Hepatocyte (in vitro differentiated cells): ENCODE results near the gene DYRK1A. TPM values are rescaled to one million over a fixed set of nuclear protein-coding genes. Genes with fewer than 3 reads are reported as not detected.

Experiments
- DNase-seq: peaks from one replicate; pipeline ENCODE4 v3.0.0-alpha.2; 2016; ENCODE audit warnings: low spot score
- H2AFZ ChIP-seq: fragments of 200-600 bp; sonication (generic); 2 replicates; pipeline ENCODE4 v1.6.0; 2016; ENCODE audit warnings: antibody characterized with exemption, mild to moderate bottlenecking
- H3K27ac ChIP-seq: fragments of 200-600 bp; sonication (generic); 2 replicates; pipeline ENCODE4 v1.5.1; 2016; ENCODE audit warnings: mild to moderate bottlenecking
- H3K27me3 ChIP-seq: fragments of 200-600 bp; sonication (generic); 2 replicates; pipeline ENCODE4 v1.6.1; 2016
- H3K36me3 ChIP-seq: fragments of 200-600 bp; sonication (generic); replicated peaks from 2 replicates; pipeline ENCODE4 v1.5.1; 2016; ENCODE audit warnings: low read depth; ENCODE audit not compliant: insufficient read depth
- H3K4me1 ChIP-seq: fragments of 200-600 bp; sonication (generic); 2 replicates; pipeline ENCODE4 v1.5.1; 2016; ENCODE audit warnings: mild to moderate bottlenecking, moderate library complexity; ENCODE audit not compliant: insufficient read depth
- H3K4me2 ChIP-seq: fragments of 200-600 bp; sonication (generic); 2 replicates; pipeline ENCODE4 v1.6.0; 2016
- H3K4me3 ChIP-seq: fragments of 200-600 bp; sonication (generic); 2 replicates; pipeline ENCODE4 v1.5.1; 2016; ENCODE audit warnings: mild to moderate bottlenecking
- H3K79me2 ChIP-seq: fragments of 200-600 bp; sonication (generic); 2 replicates; pipeline ENCODE4 v1.6.0; 2017; ENCODE audit warnings: mild to moderate bottlenecking
- H3K9me2 ChIP-seq: fragments of 200-600 bp; sonication (generic); replicated peaks from 2 replicates; pipeline ENCODE4 v1.6.0; 2017; ENCODE audit warnings: mild to moderate bottlenecking; ENCODE audit not compliant: insufficient read depth
- H3K9me3 ChIP-seq: fragments of 200-600 bp; sonication (generic); 2 replicates; pipeline ENCODE4 v1.5.1; 2016; ENCODE audit warnings: low read depth, mild to moderate bottlenecking
- H4K20me1 ChIP-seq: fragments of 200-600 bp; sonication (generic); 2 replicates; pipeline ENCODE4 v1.6.0; 2016; ENCODE audit warnings: mild to moderate bottlenecking; ENCODE audit not compliant: insufficient read depth, poor library complexity, severe bottlenecking
- CTCF ChIP-seq: fragments of 200-600 bp; sonication (generic); IDR thresholded peaks from 2 replicates; pipeline ENCODE4 v1.5.1; 2016; ENCODE audit warnings: antibody characterized with exemption, mild to moderate bottlenecking; ENCODE audit not compliant: poor library complexity
- EZH2 ChIP-seq: fragments of 200-600 bp; sonication (generic); IDR thresholded peaks from 2 replicates; pipeline ENCODE4 v1.6.1; 2016; ENCODE audit warnings: antibody characterized with exemption, mild to moderate bottlenecking, borderline replicate concordance
- EZH2phosphoT487 ChIP-seq: fragments of 200-600 bp; sonication (generic); IDR thresholded peaks from one replicate; pipeline ENCODE4 v1.6.1; 2018; ENCODE audit warnings: antibody characterized with exemption, mild to moderate bottlenecking, low read depth, moderate library complexity; ENCODE audit not compliant: unreplicated experiment, severe bottlenecking
- WGBS: methylation state at CpG from one replicate; pipeline ENCODE4 v1.1.6; 2016; ENCODE audit warnings: low lambda C conversion rate; ENCODE audit errors: missing lambda C conversion rate; 5-methylcytosine and 5-hydroxymethylcytosine counted together
- polyA plus RNA-seq: library from polyadenylated mRNA; unstranded; fragments of >200 nt; fragmentation: Nextera tagmentation; extraction: Ambion mirVana; gene quantifications from 2 replicates; pipeline ENCODE4 v1.2.1, GENCODE V29; 2016
- total RNA-seq: library from RNA; depleted of rRNA; stranded (reverse); fragments of >200 nt; gene quantifications from 2 replicates; pipeline ENCODE4 v1.2.3, GENCODE V29; 2014

DYRK1A gene
- total and polyA plus RNA-seq, 2 experiments from 2014 or later = 4.9 to 85.2 TPM

DNA sequence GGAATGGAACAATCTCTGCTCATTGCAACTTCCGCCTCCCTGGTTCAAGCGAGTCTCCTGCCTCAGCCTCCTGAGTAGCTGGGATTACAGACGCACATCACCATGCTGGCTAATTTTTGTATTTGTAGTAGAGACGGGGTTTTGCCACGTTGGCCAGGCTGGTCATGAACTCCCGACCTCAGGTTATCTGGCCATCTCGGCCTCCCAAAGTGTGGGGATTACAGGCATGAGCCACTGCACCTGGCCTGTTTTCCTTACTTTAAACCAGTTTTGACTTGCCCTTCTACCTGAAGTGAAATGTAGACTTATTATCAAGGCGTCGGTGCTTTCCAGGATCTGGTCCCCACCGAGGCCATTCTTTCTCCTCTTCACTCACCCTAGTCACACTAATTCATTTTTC is 141.8 kb downstream of the DYRK1A start:
- H3K4me2 ChIP-seq = no peak overlapping the region
- H3K79me2 ChIP-seq = peaks cover 38% of the 10 kb centered on the region
- no peak for TF ChIP-seq CTCF
- TF ChIP-seq EZH2 = no peak
- TF ChIP-seq EZH2phosphoT487 = no peak
- H3K27ac ChIP-seq = no peak overlapping the region
- no peaks in the 10 kb centered on the region for H3K9me3 ChIP-seq
- no peaks in the 10 kb centered on the region for H3K4me1 ChIP-seq
- H3K27me3 ChIP-seq = no peaks in the 10 kb centered on the region
- H3K36me3 ChIP-seq = peaks cover 5% of the 10 kb centered on the region
- H2AFZ ChIP-seq = no peak overlapping the region
- no peak for DNase-seq
- no peak overlapping the region for H3K4me3 ChIP-seq
- no peaks in the 10 kb centered on the region for H4K20me1 ChIP-seq
- H3K9me2 ChIP-seq = no peaks in the 10 kb centered on the region
- WGBS = 92% methylated on average over 10 of the region's 10 CpGs

DNA sequence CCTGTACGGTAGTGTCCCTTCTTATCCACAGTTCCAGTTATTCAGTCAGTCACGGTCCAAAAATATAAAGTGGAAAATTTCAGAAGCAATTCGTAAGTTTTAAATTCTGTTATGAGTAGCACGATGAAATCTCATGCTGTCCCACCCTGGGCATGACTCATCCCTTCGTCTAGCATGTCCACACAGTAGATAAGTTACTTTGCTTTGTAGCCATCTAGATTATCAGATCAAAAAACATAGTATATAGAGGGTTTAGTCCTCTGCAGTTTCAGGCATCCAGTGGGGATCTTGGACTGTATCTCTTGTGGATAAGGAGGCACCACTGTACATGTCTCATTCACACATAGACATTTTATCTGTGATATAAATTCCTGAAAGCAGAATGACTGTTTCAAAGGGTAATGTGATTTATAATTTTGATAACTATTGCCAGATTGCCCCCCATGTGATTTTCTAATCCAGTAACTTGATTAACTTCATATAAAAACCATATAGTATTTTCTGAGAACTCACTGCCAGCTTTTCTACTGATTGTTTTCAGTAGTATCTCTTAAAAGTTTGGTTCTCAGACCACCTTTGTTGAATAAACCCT is 143.3 kb downstream of the DYRK1A start:
- Histone ChIP-seq H3K9me3 (no peaks in the 10 kb centered on the region), H3K27me3 (no peaks in the 10 kb centered on the region), H4K20me1 (no peaks in the 10 kb centered on the region), H3K4me3 (no peak overlapping the region), H3K9me2 (no peaks in the 10 kb centered on the region), H3K4me1 (no peaks in the 10 kb centered on the region), H3K36me3 (peaks cover 5% of the 10 kb centered on the region), H2AFZ (no peak overlapping the region), H3K79me2 (peaks cover 29% of the 10 kb centered on the region), H3K27ac (peak overlapping the region; percentile 35), H3K4me2 (no peak overlapping the region)
- peak; percentile 41 for DNase-seq
- WGBS = 60% methylated on average over 5 of the region's 5 CpGs
- TF ChIP-seq EZH2 (no peak), CTCF (no peak), EZH2phosphoT487 (no peak)

- no peak for TF ChIP-seq EZH2phosphoT487
- TF ChIP-seq EZH2 = no peak
- no peak for TF ChIP-seq CTCF
- H3K79me2 ChIP-seq = peaks cover 22% of the 10 kb centered on the region
- no peak overlapping the region for H3K4me3 ChIP-seq
- no peak overlapping the region for H2AFZ ChIP-seq
- H3K9me2 ChIP-seq = no peaks in the 10 kb centered on the region
- H3K36me3 ChIP-seq = peaks cover 5% of the 10 kb centered on the region
- H3K27me3 ChIP-seq = no peaks in the 10 kb centered on the region
- no peak overlapping the region for H3K4me2 ChIP-seq
- DNase-seq = no peak
- H3K4me1 ChIP-seq = no peaks in the 10 kb centered on the region
- H4K20me1 ChIP-seq = no peaks in the 10 kb centered on the region
- no peaks in the 10 kb centered on the region for H3K9me3 ChIP-seq
- no peak overlapping the region for H3K27ac ChIP-seq
- 97% methylated on average over 5 of the region's 5 CpGs for WGBS
Observed at GRCh38 chr21:37511848-37512247, 145.3 kb downstream of the DYRK1A start.

DNA sequence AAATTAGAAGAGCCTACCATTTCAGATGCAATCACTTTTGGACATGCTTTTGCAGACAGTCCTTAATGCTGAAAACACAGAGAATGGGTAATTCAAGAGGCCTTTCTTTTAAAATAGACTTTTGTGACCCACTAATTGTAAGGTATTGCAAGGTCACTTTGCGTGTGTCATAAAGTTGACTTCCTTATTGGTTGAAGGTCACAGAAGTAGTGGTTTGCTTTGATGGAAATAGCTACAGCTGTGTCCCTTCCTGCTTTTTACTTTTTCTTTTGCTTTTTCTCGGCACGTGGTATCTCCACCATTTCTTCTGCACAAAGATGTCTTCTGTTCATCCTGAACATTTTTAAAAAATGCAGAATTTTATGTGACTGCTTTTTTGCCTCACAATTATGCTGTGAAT is 146.8 kb downstream of the DYRK1A start:
- H3K79me2 ChIP-seq = peaks cover 19% of the 10 kb centered on the region
- 93% methylated on average over 3 of the region's 3 CpGs for WGBS
- H3K27me3 ChIP-seq = no peaks in the 10 kb centered on the region
- no peak overlapping the region for H2AFZ ChIP-seq
- TF ChIP-seq EZH2 (no peak), EZH2phosphoT487 (no peak), CTCF (no peak)
- no peaks in the 10 kb centered on the region for H3K9me2 ChIP-seq
- H4K20me1 ChIP-seq = no peaks in the 10 kb centered on the region
- no peaks in the 10 kb centered on the region for H3K4me1 ChIP-seq
- no peaks in the 10 kb centered on the region for H3K9me3 ChIP-seq
- H3K4me2 ChIP-seq = no peak overlapping the region
- peaks cover 5% of the 10 kb centered on the region for H3K36me3 ChIP-seq
- H3K4me3 ChIP-seq = no peak overlapping the region
- no peak overlapping the region for H3K27ac ChIP-seq
- no peak for DNase-seq
